Loucy (cell line): Measurements from ENCODE around the gene F13A1.
A peak's percentile ranks its signal among the peaks of the same experiment; 100 is the strongest.

Source experiments
- H2AFZ ChIP-seq: fragments of 200-600 bp; sonication (generic); 2 replicates; pipeline ENCODE4 v1.6.0; 2016; ENCODE audit warnings: antibody characterized with exemption, mild to moderate bottlenecking, low read length, moderate library complexity
- H3F3A ChIP-seq: fragments of 200-600 bp; 2 replicates; pipeline ENCODE4 v1.6.0; 2016; ENCODE audit warnings: antibody characterized with exemption, low read depth, mild to moderate bottlenecking
- H3K27me3 ChIP-seq: fragments of 200-600 bp; sonication (generic); 2 replicates; pipeline ENCODE4 v1.6.1; 2014; ENCODE audit warnings: low read length, mild to moderate bottlenecking; ENCODE audit not compliant: insufficient read depth, poor library complexity, severe bottlenecking
- H3K36me3 ChIP-seq: fragments of 200-600 bp; sonication (generic); 2 replicates; pipeline ENCODE4 v1.6.1; 2016; ENCODE audit warnings: low read length; ENCODE audit not compliant: insufficient read depth
- H3K4me1 ChIP-seq: fragments of 200-600 bp; sonication (generic); 2 replicates; pipeline ENCODE4 v1.5.1; 2014; ENCODE audit warnings: low read length, mild to moderate bottlenecking; ENCODE audit not compliant: insufficient read depth, poor library complexity, severe bottlenecking
- H3K4me2 ChIP-seq: fragments of 200-600 bp; sonication (generic); 2 replicates; pipeline ENCODE4 v1.6.0; 2014; ENCODE audit warnings: antibody characterized with exemption, low read length, low read depth, mild to moderate bottlenecking; ENCODE audit not compliant: poor library complexity, severe bottlenecking
- H3K4me3 ChIP-seq: fragments of 200-600 bp; sonication (generic); 2 replicates; pipeline ENCODE4 v1.5.1; 2014; ENCODE audit warnings: low read length, mild to moderate bottlenecking, mixed read lengths; ENCODE audit not compliant: poor library complexity, severe bottlenecking
- H3K79me2 ChIP-seq: fragments of 200-600 bp; sonication (generic); 2 replicates; pipeline ENCODE4 v1.6.1; 2014; ENCODE audit warnings: low read length; ENCODE audit not compliant: insufficient read depth
- H3K9ac ChIP-seq: fragments of 200-600 bp; sonication (generic); 2 replicates; pipeline ENCODE4 v1.6.0; 2014; ENCODE audit warnings: mild to moderate bottlenecking, low read depth, low read length, moderate library complexity; ENCODE audit not compliant: poor library complexity, severe bottlenecking
- H3K9me2 ChIP-seq: fragments of 200-600 bp; sonication (generic); replicated peaks from 2 replicates; pipeline ENCODE4 v1.6.1; 2016; ENCODE audit warnings: low read depth, low read length, mixed read lengths
- H3K9me3 ChIP-seq: fragments of 200-600 bp; sonication (generic); 2 replicates; pipeline ENCODE4 v1.6.1; 2014; ENCODE audit warnings: mild to moderate bottlenecking, antibody characterized with exemption, low read length, low read depth; ENCODE audit not compliant: insufficient read depth
- H4K20me1 ChIP-seq: fragments of 200-600 bp; sonication (generic); 2 replicates; pipeline ENCODE4 v1.6.0; 2014; ENCODE audit warnings: antibody characterized with exemption, low read length, mild to moderate bottlenecking; ENCODE audit not compliant: insufficient read depth, poor library complexity, severe bottlenecking
- EZH2phosphoT487 ChIP-seq: fragments of 200-600 bp; IDR thresholded peaks from 2 replicates; pipeline ENCODE4 v1.6.1; 2018; ENCODE audit warnings: antibody characterized with exemption, mild to moderate bottlenecking, moderate library complexity, borderline replicate concordance
- TF ChIP-seq, protein P1 (sequence below): fragments of 200-600 bp; sonication (generic); conservative IDR thresholded peaks from 2 replicates; pipeline ENCODE4 v1.5.1; 2014; ENCODE audit warnings: mild to moderate bottlenecking, antibody characterized with exemption, low read length

Gene F13A1

DNA sequence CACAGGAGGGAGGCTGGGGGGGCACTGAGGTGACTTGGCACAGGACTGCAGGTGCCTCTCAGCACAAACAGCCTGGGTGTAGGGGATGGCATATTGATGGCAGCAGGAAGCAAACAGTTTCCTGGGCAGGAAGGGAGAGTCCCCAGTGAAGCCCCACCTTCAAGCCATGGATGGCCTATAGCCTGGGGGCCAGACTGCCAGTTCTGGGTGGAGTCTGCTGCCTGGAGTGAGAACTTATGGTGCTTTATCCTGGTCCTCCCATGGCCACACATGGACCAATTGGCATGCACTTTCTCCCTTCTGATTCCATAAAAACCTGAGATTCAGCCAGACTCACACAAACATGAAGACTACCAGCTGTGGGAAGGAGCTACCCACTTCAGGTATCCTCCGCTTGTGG lies 198.5 kb downstream of the F13A1 start:
- Histone ChIP-seq H3K79me2 (no peaks in the 10 kb centered on the region), H4K20me1 (no peaks in the 10 kb centered on the region), H3K4me1 (no peaks in the 10 kb centered on the region), H3K27me3 (no peaks in the 10 kb centered on the region), H3K9me2 (no peaks in the 10 kb centered on the region), H3K9ac (no peak overlapping the region), H2AFZ (no peak overlapping the region), H3K36me3 (no peaks in the 10 kb centered on the region), H3K4me3 (no peak overlapping the region), H3F3A (no peaks in the 10 kb centered on the region), H3K4me2 (no peak overlapping the region), H3K9me3 (no peaks in the 10 kb centered on the region)
- no peak for TF ChIP-seq EZH2phosphoT487
- TF ChIP-seq, protein P1, sequence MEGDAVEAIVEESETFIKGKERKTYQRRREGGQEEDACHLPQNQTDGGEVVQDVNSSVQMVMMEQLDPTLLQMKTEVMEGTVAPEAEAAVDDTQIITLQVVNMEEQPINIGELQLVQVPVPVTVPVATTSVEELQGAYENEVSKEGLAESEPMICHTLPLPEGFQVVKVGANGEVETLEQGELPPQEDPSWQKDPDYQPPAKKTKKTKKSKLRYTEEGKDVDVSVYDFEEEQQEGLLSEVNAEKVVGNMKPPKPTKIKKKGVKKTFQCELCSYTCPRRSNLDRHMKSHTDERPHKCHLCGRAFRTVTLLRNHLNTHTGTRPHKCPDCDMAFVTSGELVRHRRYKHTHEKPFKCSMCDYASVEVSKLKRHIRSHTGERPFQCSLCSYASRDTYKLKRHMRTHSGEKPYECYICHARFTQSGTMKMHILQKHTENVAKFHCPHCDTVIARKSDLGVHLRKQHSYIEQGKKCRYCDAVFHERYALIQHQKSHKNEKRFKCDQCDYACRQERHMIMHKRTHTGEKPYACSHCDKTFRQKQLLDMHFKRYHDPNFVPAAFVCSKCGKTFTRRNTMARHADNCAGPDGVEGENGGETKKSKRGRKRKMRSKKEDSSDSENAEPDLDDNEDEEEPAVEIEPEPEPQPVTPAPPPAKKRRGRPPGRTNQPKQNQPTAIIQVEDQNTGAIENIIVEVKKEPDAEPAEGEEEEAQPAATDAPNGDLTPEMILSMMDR: no peak

DNA sequence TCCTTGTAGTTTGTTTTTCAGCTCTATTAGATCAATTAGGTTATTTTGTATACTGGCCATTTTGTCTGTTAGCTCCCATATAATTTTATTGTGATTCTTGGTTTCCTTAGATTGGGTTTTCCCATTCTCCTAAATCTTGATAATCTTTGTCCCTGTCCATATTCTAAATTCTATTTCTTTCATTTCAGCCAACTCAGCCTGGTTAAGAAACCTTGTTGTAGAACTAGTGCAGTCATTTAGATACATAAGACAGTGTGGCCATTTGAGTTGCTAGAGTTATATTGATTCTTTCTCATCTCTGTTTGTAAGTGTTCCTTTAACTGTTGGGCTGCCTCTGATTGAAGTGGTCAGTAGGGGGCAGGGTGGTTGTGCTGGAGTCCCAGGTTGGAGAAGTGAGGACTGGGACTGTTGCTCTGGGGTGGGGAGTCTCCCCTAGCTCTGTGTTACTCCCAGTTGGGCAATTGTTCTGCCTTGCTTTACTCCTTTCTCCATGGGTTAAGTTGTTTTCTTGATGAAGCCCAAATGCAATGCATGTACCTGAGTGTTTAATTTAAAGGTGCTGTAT lies 214.9 kb downstream of the F13A1 start:
- no peak overlapping the region for H2AFZ ChIP-seq
- no peak for TF ChIP-seq EZH2phosphoT487
- TF ChIP-seq, protein P1: peak; percentile 71

More for the DNA sequence above, 214.9 kb downstream of the F13A1 start:
- Histone ChIP-seq H3K79me2 (no peaks in the 10 kb centered on the region), H3K36me3 (no peaks in the 10 kb centered on the region), H3K27me3 (no peaks in the 10 kb centered on the region), H3K4me3 (no peak overlapping the region), H3K9me3 (no peaks in the 10 kb centered on the region), H3K9ac (no peak overlapping the region), H3K9me2 (no peaks in the 10 kb centered on the region), H4K20me1 (no peaks in the 10 kb centered on the region), H3K4me1 (no peaks in the 10 kb centered on the region), H3F3A (no peaks in the 10 kb centered on the region), H3K4me2 (no peak overlapping the region)
